ENCODE results near the gene CD8B. TPM values are rescaled to one million over a fixed set of nuclear protein-coding genes. Genes with fewer than 3 reads are reported as not detected.

CD8B gene
- total and polyA plus RNA-seq, 2 experiments from 2014 or later: 0.31 to 0.63 TPM

GRCh38 chr2:86782748-86783147 is 78.9 kb downstream of the CD8B start:
- no peaks in the 10 kb centered on the region for H3K9me2 ChIP-seq (ENCODE audit: insufficient read depth)
- DNase-seq (ENCODE audit: low spot score): no peak
- no peak overlapping the region for H2AFZ ChIP-seq
- H3K4me3 Mint-ChIP-seq: no peak overlapping the region
- H3K27me3 Mint-ChIP-seq (ENCODE audit: insufficient read depth, low read depth, poor library complexity): peaks cover 8% of the 10 kb centered on the region
- H3K4me3 ChIP-seq: no peak overlapping the region
- no peak overlapping the region for H3K4me2 ChIP-seq
- peaks cover 11% of the 10 kb centered on the region for H3K27me3 ChIP-seq (ENCODE audit: insufficient read depth)
- H3K4me1 Mint-ChIP-seq: no peaks in the 10 kb centered on the region; the same call in 2 of the 3 replicates
- H3K9me3 Mint-ChIP-seq: no peaks in the 10 kb centered on the region
- no peaks in the 10 kb centered on the region for H3K4me1 ChIP-seq (ENCODE audit: insufficient read depth)
- H3K36me3 Mint-ChIP-seq (ENCODE audit: low read depth): no peaks in the 10 kb centered on the region
- no peaks in the 10 kb centered on the region for H4K20me1 ChIP-seq (replicated peaks; ENCODE audit: insufficient read depth)
- H3F3A ChIP-seq (replicated peaks; ENCODE audit: low read depth): no peaks in the 10 kb centered on the region
- H3K27ac ChIP-seq (ENCODE audit: low read depth): no peak overlapping the region
- no peak overlapping the region for H3K27ac Mint-ChIP-seq
- no peaks in the 10 kb centered on the region for H3K79me2 ChIP-seq (replicated peaks; ENCODE audit: insufficient read depth)
- TF ChIP-seq, protein P1, sequence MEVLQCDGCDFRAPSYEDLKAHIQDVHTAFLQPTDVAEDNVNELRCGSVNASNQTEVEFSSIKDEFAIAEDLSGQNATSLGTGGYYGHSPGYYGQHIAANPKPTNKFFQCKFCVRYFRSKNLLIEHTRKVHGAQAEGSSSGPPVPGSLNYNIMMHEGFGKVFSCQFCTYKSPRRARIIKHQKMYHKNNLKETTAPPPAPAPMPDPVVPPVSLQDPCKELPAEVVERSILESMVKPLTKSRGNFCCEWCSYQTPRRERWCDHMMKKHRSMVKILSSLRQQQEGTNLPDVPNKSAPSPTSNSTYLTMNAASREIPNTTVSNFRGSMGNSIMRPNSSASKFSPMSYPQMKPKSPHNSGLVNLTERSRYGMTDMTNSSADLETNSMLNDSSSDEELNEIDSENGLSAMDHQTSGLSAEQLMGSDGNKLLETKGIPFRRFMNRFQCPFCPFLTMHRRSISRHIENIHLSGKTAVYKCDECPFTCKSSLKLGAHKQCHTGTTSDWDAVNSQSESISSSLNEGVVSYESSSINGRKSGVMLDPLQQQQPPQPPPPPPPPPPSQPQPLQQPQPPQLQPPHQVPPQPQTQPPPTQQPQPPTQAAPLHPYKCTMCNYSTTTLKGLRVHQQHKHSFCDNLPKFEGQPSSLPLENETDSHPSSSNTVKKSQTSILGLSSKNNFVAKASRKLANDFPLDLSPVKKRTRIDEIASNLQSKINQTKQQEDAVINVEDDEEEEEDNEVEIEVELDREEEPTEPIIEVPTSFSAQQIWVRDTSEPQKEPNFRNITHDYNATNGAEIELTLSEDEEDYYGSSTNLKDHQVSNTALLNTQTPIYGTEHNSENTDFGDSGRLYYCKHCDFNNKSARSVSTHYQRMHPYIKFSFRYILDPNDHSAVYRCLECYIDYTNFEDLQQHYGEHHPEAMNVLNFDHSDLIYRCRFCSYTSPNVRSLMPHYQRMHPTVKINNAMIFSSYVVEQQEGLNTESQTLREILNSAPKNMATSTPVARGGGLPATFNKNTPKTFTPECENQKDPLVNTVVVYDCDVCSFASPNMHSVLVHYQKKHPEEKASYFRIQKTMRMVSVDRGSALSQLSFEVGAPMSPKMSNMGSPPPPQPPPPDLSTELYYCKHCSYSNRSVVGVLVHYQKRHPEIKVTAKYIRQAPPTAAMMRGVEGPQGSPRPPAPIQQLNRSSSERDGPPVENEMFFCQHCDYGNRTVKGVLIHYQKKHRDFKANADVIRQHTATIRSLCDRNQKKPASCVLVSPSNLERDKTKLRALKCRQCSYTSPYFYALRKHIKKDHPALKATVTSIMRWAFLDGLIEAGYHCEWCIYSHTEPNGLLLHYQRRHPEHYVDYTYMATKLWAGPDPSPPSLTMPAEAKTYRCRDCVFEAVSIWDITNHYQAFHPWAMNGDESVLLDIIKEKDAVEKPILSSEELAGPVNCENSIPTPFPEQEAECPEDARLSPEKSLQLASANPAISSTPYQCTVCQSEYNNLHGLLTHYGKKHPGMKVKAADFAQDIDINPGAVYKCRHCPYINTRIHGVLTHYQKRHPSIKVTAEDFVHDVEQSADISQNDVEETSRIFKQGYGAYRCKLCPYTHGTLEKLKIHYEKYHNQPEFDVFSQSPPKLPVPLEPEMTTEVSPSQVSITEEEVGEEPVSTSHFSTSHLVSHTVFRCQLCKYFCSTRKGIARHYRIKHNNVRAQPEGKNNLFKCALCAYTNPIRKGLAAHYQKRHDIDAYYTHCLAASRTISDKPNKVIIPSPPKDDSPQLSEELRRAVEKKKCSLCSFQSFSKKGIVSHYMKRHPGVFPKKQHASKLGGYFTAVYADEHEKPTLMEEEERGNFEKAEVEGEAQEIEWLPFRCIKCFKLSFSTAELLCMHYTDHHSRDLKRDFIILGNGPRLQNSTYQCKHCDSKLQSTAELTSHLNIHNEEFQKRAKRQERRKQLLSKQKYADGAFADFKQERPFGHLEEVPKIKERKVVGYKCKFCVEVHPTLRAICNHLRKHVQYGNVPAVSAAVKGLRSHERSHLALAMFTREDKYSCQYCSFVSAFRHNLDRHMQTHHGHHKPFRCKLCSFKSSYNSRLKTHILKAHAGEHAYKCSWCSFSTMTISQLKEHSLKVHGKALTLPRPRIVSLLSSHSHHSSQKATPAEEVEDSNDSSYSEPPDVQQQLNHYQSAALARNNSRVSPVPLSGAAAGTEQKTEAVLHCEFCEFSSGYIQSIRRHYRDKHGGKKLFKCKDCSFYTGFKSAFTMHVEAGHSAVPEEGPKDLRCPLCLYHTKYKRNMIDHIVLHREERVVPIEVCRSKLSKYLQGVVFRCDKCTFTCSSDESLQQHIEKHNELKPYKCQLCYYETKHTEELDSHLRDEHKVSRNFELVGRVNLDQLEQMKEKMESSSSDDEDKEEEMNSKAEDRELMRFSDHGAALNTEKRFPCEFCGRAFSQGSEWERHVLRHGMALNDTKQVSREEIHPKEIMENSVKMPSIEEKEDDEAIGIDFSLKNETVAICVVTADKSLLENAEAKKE (CRISPR knock-in tag; IDR thresholded peaks at IDR 0.05): no peak
- TF ChIP-seq STAT1 (IDR thresholded peaks at IDR 0.05; ENCODE audit: unreplicated experiment) (no peak), CREB1 (CRISPR knock-in tag; IDR thresholded peaks at IDR 0.05; ENCODE audit: low read depth) (no peak)
- no peaks in the 10 kb centered on the region for H3K36me3 ChIP-seq (ENCODE audit: insufficient read depth)
- no peak for ATAC-seq

DNA sequence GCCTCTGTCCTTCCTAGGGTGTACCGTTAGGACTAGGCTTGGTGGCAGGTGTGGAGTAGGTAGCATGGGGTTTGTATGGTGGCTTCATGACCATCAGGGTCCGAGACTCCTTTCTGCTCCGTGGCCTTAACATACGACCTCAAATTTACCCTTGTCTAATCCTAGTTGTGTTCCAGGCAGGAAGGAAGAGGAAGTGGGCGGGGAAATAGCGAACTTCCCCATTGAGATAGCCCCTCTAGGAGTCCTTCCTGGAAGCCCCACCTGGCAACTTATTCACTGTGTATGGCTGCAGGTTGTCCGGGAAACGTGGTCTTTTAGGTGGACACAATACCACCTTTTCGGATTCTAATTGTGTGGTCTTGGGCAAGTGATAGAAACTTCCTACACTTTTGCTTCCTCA is 80.3 kb downstream of the CD8B start:
- H3F3A ChIP-seq (replicated peaks; ENCODE audit: low read depth): no peaks in the 10 kb centered on the region
- no peaks in the 10 kb centered on the region for H3K4me1 Mint-ChIP-seq
- no peaks in the 10 kb centered on the region for H3K36me3 Mint-ChIP-seq (ENCODE audit: low read depth)
- H3K4me3 Mint-ChIP-seq: no peak overlapping the region
- no peaks in the 10 kb centered on the region for H3K9me2 ChIP-seq (ENCODE audit: insufficient read depth)
- no peak overlapping the region for H3K4me2 ChIP-seq
- H3K27ac ChIP-seq (ENCODE audit: low read depth): no peak overlapping the region
- H4K20me1 ChIP-seq (replicated peaks; ENCODE audit: insufficient read depth): no peaks in the 10 kb centered on the region
- no peaks in the 10 kb centered on the region for H3K36me3 ChIP-seq (ENCODE audit: insufficient read depth)
- ATAC-seq (no peak), DNase-seq (ENCODE audit: low spot score) (no peak)
- H3K4me3 ChIP-seq: no peak overlapping the region
- 0 out of 2 replicates have a peak, but pooled peaks cover 1% of the 10 kb centered on the region for H3K27me3 ChIP-seq (ENCODE audit: insufficient read depth)
- H3K79me2 ChIP-seq (replicated peaks; ENCODE audit: insufficient read depth): no peaks in the 10 kb centered on the region
- H3K27ac Mint-ChIP-seq: no peak overlapping the region
- H3K9me3 Mint-ChIP-seq: no peaks in the 10 kb centered on the region
- H3K4me1 ChIP-seq (ENCODE audit: insufficient read depth): no peaks in the 10 kb centered on the region
- no peak overlapping the region for H2AFZ ChIP-seq
- H3K27me3 Mint-ChIP-seq (ENCODE audit: insufficient read depth, low read depth, poor library complexity): no peaks in the 10 kb centered on the region
- TF ChIP-seq STAT1 (IDR thresholded peaks at IDR 0.05; ENCODE audit: unreplicated experiment) (no peak), ZNF114 (CRISPR knock-in tag; IDR thresholded peaks at IDR 0.05) (no peak), NANOG (IDR thresholded peaks at IDR 0.05; ENCODE audit: borderline replicate concordance) (no peak), CREB1 (CRISPR knock-in tag; IDR thresholded peaks at IDR 0.05; ENCODE audit: low read depth) (no peak), EZH2phosphoT487 (IDR thresholded peaks at IDR 0.05; ENCODE audit: unreplicated experiment) (no peak), POLR2AphosphoS5 (IDR thresholded peaks at IDR 0.05; ENCODE audit: low read depth) (no peak)
- TF ChIP-seq, protein P1 (CRISPR knock-in tag; IDR thresholded peaks at IDR 0.05): no peak

All from GM23338 (cell line).